ENCODE data around the gene INSRR.
A peak's percentile ranks its signal among the peaks of the same experiment; 100 is the strongest.

INSRR gene

DNA sequence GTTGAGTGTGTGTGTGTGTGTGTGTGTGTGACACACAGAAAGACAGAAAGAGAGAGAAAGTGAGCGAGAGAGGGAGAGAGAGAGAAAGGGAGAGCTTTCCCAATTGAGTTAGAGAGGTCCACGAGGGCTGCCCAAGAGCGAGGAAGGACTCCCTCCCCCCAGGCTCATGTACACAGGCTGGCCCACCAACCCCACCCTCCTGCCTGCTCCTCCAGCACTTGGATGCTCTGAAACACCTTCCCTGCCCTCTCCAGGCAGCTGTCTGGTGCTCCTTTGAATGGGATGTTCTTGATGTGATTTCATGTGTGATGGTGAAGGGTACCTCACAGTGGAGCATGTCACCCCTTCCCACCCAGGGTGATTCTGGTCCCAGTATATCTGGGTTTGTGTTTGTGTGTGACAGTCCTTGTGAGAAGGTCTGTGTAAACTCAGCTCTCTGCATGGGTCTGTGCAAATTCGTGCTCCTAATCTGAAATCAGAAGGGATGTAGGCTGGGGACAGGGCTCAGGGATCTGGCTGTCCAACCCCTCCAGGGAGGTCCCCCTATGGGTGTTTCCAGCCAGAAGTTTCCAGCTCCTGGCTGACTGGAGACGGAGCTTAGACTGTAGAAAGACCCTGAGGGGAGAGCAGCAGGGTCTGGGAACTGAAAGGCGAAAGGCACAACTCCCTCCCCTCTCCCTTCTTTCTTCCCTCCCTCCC lies 27.8 kb upstream of the INSRR start:
- TF ChIP-seq GATA2 (IDR thresholded peaks at IDR 0.05; ENCODE audit: low read depth, low read length) (peak; percentile 61), GATA3 (IDR thresholded peaks at IDR 0.05; ENCODE audit: low read depth, low read length) (no peak)

DNA sequence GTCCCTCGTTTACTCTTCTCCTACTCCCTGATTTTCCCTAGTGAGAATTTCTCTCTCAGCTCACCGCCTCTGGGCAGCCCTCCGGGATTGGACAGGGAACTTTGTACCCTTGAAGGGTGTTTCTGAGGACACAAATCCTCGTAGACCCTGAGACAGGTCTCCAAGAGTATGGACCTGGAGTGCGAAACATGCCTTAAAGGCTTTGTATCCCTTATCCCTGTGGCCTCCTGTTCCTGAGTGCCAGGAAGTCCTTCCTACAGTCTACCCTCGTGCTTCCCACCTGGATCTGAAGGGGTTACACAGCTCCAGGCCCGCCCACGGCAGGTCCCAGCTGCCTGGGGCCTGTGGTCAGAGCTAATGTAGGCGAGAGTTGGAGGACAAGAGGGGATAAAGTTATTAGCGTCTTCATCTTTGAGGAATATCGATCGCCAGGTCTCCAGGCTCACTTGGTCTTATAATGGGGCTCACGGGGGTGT lies 27.0 kb upstream of the INSRR start:
- TF ChIP-seq GATA2 (IDR thresholded peaks at IDR 0.05; ENCODE audit: low read depth, low read length) = no peak

DNA sequence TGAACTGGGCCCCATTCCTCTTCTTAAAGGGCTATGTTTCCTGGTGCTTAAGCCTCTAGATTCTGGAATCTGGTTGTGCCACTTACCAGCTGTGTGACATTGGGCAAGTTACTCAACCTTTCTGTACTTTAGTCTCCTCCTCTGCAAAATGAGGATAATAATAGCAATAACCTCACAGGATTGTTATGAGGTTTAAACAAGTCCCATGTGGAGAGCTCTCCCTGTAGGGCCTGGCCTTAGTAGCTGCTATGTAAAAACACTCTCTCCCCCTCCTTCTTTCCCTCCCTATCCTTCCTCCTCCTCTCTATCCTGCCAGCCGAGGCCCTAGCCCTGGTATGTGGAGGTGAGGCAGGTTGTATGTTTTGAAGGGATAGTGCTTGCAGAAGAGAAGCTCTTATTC lies 26.4 kb upstream of the INSRR start:
- TF ChIP-seq GATA2 (IDR thresholded peaks at IDR 0.05; ENCODE audit: low read depth, low read length) (no peak), GATA3 (IDR thresholded peaks at IDR 0.05; ENCODE audit: low read depth, low read length) (no peak)

DNA sequence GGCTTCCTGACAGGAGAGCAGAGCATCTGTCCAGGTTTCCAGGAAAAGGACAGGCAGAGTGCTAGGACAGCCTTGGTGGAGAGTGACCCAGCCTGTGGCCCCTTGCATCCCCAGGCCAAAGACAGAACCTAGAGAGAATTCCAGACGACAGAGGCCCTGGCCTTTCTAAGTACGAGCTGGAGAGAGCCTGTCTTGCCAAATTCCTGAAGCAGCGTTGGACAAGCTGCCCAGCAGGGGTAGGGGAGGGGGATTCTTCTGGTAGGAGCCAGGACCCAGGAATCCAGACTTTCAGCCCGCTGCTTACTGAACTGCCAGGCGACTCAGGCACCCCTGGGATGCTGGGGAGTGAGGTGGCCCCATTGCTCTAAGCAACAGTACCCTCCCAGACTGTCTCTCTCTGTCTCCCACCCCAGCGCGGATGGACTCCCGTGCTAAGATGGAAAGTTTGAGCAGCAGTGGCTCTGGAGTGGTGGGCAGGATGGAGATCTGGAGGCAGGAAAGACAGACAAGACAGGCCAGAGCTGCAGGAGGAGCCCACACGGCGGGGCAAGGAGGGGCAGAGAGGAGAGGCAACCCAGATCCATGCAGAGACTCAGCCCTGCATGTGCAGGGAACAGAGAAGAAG lies 25.8 kb upstream of the INSRR start:
- TF ChIP-seq GATA3 (IDR thresholded peaks at IDR 0.05; ENCODE audit: low read depth, low read length) = no peak
- no peak for TF ChIP-seq GATA2 (IDR thresholded peaks at IDR 0.05; ENCODE audit: low read depth, low read length)

DNA sequence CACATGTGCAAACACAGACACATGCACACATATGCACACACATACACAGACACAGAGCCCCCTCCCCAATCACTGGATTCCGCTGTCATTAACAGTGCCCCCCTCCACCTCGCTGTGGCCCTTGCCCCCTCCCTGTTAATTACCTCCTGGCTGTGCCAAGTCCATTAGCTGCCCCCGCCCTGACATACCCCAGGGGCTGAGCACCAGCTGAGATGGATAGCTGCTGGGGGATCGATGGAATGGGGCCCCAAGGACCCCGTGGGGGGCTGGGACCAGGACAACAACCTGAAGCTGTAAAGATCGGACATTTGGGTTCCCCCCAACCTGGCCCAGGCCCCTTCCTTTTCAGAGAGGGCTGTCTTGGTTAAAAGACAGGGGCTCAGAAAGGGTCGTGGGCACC lies 25.0 kb upstream of the INSRR start:
- TF ChIP-seq GATA2 (IDR thresholded peaks at IDR 0.05; ENCODE audit: low read depth, low read length) (no peak), GATA3 (IDR thresholded peaks at IDR 0.05; ENCODE audit: low read depth, low read length) (no peak)

DNA sequence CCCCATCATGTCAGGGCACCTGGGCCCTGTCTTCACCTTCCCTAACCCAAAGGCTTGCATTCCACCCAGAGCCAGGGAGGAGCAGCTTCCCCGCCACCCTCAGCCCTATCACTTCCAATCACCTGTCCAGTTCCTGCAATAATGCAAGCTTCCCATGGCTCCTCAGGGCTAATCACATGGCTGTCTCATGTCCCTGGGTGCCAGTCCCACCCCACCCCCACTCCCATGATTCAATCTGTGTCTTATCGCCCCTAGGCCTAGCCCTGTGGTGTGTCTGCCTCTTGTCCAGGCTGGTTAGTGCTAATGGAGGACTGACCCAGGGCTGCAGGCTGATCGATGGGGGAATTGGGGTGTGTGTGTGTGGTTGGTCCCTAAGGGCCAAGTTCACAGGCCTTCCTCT lies 23.6 kb upstream of the INSRR start:
- TF ChIP-seq GATA3 (IDR thresholded peaks at IDR 0.05; ENCODE audit: low read depth, low read length) (no peak), GATA2 (IDR thresholded peaks at IDR 0.05; ENCODE audit: low read depth, low read length) (peak; percentile 44; the same call in 1 of the 2 replicates)

DNA sequence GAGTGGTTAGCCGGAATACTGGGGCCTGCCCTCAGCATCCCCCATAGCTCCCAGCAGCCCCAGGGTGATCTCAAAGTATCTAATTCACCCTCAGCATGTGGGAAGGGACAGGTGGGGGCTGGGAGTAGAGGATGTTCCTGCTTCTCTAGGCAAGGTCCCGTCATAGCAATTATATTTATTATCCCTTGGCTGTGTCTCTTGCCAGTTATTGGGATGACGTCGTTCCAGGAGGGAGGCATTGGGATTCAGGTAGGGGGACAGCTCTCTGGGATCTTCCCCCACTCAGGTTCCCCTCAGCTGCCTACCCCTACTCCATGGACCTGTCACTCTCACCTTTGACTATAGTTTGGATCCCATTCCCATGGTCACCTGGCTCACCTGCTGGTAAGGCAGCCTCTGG lies 22.7 kb upstream of the INSRR start:
- TF ChIP-seq GATA2 (IDR thresholded peaks at IDR 0.05; ENCODE audit: low read depth, low read length) = no peak

DNA sequence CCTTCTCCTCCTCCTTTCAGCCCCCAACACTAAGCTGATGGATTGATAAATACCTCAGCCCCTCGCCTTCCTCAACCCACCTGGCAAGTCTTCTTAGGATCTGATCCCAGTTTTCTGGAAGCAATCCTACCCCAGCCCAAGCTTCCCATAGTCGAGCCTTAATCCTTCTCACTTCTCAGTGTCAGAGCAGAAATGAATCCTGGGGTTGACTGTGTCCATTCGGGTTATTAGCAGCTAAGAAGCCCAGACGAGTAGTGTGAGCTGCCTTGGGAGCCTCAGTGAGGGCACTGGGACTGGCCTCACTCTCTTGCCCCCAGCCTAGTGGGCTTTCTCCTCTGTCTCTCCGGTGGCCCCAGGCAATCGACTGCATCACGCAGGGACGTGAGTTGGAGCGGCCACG lies 22.2 kb upstream of the INSRR start:
- TF ChIP-seq GATA3 (IDR thresholded peaks at IDR 0.05; ENCODE audit: low read depth, low read length) = no peak

DNA sequence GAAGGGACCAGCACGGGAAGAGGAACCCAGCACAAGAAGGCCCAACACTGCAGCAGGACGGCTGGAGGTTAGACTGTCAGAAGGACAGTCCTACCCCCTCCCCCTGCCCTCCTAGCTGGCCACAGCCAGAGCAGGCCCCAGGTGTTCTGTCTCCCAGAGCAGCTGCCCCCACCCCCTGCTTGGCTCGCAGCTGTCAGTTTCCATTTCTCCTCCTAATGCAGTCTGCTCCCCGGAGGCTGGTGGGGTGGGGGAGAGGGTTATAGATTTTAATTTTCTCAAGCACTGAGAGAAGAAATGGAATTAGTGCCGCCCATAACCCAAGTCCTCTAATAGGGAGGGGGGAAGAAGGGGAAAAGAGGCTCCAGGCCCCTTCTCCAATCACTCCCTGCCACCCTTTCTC lies 21.6 kb upstream of the INSRR start:
- TF ChIP-seq GATA3 (IDR thresholded peaks at IDR 0.05; ENCODE audit: low read depth, low read length) (no peak), GATA2 (IDR thresholded peaks at IDR 0.05; ENCODE audit: low read depth, low read length) (no peak)

DNA sequence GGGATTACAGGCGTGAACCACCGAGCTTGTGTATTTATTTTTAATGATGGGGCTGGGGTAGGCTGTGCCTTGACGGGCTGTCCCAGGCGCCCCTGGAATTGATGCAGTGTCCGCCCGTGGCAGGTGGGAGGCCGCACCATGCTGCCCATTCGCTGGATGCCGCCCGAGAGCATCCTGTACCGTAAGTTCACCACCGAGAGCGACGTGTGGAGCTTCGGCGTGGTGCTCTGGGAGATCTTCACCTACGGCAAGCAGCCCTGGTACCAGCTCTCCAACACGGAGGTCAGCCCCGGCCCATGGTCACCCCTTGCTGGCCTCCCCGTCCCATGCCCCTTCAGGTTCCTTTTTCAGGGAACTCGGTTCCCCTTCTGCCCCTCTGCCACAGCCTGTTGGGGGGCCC lies 21.0 kb upstream of the INSRR start:
- TF ChIP-seq GATA2 (IDR thresholded peaks at IDR 0.05; ENCODE audit: low read depth, low read length) (no peak), GATA3 (IDR thresholded peaks at IDR 0.05; ENCODE audit: low read depth, low read length) (no peak)

DNA sequence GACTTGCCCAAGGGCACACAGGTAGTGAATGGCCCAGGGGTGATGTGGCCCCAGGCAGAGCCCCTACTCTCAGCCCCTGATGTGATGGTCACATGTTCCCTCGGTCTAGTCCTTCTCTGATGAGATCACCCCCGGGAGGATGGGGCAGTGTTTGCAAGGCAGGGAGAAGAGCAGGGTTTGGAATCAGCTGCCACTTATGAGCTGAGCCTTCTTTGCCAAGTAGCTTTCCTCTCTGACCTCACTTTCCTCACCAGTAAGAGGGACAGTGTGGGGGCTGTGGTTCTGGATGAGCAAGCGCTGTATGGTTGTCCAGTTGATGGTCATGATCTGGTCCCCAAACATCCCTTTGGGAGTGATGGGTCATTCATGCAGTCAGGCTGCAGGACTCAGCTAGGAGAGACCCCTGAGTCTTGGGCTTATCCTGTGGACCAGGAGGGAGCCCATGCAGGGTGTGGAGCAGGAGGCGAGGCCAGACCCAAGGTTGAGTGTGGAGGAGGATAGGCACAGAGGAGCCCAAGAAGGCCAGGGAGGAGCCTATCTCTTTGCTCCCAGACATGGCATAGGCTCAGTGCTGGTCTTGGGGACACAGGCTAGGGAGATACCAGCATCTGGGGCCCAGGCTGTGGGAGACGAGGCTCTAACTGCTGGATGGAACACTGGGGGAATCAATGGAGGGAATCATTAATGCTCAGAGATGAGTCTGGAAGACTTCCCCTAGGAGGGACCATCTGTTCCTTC lies 18.7 kb upstream of the INSRR start:
- TF ChIP-seq GATA3 (IDR thresholded peaks at IDR 0.05; ENCODE audit: low read depth, low read length) (no peak), GATA2 (IDR thresholded peaks at IDR 0.05; ENCODE audit: low read depth, low read length) (no peak)

DNA sequence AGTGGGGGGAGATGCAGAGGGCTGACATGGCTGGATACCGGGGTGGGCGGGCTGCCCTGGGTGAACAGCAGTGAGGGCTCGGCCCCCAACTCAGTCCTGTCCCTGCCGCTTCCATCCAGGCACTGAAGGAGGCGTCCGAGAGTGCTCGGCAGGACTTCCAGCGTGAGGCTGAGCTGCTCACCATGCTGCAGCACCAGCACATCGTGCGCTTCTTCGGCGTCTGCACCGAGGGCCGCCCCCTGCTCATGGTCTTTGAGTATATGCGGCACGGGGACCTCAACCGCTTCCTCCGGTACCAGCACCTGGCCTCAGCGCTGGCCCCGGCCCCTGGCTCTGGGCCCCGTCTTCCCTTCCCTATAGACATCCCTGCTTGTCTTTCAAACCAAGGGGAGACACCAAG lies 17.4 kb upstream of the INSRR start:
- TF ChIP-seq GATA2 (IDR thresholded peaks at IDR 0.05; ENCODE audit: low read depth, low read length) = no peak
- no peak for TF ChIP-seq GATA3 (IDR thresholded peaks at IDR 0.05; ENCODE audit: low read depth, low read length)

DNA sequence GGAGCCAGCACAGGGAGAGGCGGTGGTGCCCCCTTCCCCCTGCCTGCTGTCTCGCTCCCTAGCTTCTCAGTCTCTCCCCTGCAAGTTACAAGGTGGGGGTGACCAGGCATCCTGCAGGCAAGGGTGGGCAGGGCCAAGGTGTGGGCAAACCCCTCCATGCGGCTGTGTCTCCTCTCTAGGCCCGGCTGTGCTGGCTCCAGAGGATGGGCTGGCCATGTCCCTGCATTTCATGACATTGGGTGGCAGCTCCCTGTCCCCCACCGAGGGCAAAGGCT lies 16.4 kb upstream of the INSRR start:
- TF ChIP-seq GATA3 (IDR thresholded peaks at IDR 0.05; ENCODE audit: low read depth, low read length) (no peak), GATA2 (IDR thresholded peaks at IDR 0.05; ENCODE audit: low read depth, low read length) (no peak)

DNA sequence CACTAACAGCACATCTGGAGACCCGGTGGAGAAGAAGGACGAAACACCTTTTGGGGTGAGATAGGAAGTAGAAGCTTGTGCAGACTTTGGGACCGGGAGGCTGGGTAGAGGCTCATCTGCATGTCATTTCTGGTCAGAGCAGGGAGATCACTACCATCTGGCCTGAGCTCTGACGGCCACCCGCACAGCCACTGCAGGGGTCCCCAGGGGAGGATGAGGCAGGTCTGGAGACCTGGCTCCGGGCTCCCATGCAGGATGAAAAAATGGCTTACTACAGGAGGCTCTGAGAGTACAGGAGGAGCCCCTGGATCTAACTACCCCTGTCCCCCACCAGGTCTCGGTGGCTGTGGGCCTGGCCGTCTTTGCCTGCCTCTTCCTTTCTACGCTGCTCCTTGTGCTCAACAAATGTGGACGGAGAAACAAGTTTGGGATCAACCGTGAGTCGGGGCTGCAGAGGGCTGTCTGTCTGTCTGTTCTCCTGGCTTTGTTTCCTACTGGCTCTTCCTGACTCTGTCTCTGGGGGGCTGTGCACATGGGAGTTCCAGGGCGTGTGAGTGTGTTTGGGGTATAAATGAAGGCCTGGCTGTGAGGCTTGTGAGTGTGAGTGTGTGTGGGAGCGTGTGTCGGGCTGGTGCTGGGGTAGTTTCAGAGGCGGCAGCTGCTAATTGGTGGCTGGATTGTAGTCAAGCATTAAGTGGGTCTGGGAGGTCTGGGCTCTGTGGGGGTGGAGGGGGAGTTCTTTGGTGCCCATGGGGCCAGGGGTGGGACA lies 15.8 kb upstream of the INSRR start:
- TF ChIP-seq GATA3 (IDR thresholded peaks at IDR 0.05; ENCODE audit: low read depth, low read length) (no peak), GATA2 (IDR thresholded peaks at IDR 0.05; ENCODE audit: low read depth, low read length) (no peak)

DNA sequence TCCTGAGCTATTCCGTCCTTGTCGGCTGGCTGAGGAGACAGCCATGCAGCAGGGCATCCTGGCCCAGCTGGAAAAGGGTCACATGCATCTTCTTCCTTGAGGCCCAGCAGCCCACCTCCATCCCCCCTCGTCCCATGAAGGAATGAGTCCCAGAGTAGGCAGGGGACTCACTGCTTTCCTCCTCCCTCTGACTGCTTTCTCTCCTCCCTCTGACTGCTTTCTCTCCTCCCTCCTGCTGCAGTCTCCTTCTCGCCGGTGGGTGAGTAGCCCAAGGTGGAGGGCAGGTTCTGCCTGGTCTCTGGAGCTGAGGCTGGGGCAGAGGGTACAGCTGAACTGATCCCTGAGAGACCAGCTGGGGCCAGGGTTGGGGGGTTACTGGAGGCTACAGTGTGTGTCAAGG lies 15.2 kb upstream of the INSRR start:
- no peak for TF ChIP-seq GATA3 (IDR thresholded peaks at IDR 0.05; ENCODE audit: low read depth, low read length)
- TF ChIP-seq GATA2 (IDR thresholded peaks at IDR 0.05; ENCODE audit: low read depth, low read length) = no peak

Measured in SH-SY5Y (cell line).